SJCRH30 (cell line): ENCODE results near the gene SERHL2. TPM values are rescaled to one million over a fixed set of nuclear protein-coding genes. Genes with fewer than 3 reads are reported as not detected.
"Not testable (repeated sequence)": the region's sequence is repeated elsewhere in the genome, so short reads cannot be mapped to it uniquely, and the experiment has no call there.

Experiments
- DNase-seq, 2 experiments: peaks; one replicate each; pipeline ENCODE4 v3.0.0-alpha.2; 2015 to 2020
- H3K27ac ChIP-seq: fragments of 250-450 bp; sonication (Bioruptor Pico); 2 replicates; pipeline ENCODE4 v1.5.1; 2020; ENCODE audit warnings: mild to moderate bottlenecking, moderate library complexity
- H3K27me3 ChIP-seq: fragments of 250-450 bp; sonication (Bioruptor Pico); 2 replicates; pipeline ENCODE4 v1.5.1; 2020; ENCODE audit warnings: mild to moderate bottlenecking, moderate library complexity
- H3K36me3 ChIP-seq: fragments of 250-450 bp; sonication (Bioruptor Pico); 2 replicates; pipeline ENCODE4 v1.5.1; 2020; ENCODE audit warnings: mild to moderate bottlenecking, moderate library complexity
- H3K4me1 ChIP-seq: fragments of 250-450 bp; sonication (Bioruptor Pico); 2 replicates; pipeline ENCODE4 v1.5.1; 2020; ENCODE audit warnings: mild to moderate bottlenecking, moderate library complexity
- H3K4me3 ChIP-seq: fragments of 250-450 bp; sonication (Bioruptor Pico); 2 replicates; pipeline ENCODE4 v1.5.1; 2020; ENCODE audit warnings: mild to moderate bottlenecking, moderate library complexity
- H3K9me3 ChIP-seq: fragments of 250-450 bp; sonication (Bioruptor Pico); replicated peaks from 2 replicates; pipeline ENCODE4 v1.5.1; 2020; ENCODE audit warnings: mild to moderate bottlenecking, moderate library complexity
- total RNA-seq: library from RNA; depleted of rRNA; stranded (reverse); fragments of >200 nt; shearing (Covaris generic); gene quantifications from 2 replicates; pipeline ENCODE4 v1.2.3, GENCODE V29; 2014

SERHL2 gene
- total RNA-seq, 1 experiment from 2014 or later: 6.9 TPM

GRCh38 chr22:42549331-42550060, 4.3 kb upstream of the SERHL2 start:
- Histone ChIP-seq H3K4me1 (no peaks in the 10 kb centered on the region), H3K9me3 (no peaks in the 10 kb centered on the region), H3K36me3 (no peaks in the 10 kb centered on the region), H3K4me3 (no peak overlapping the region), H3K27ac (no peak overlapping the region), H3K27me3 (no peaks in the 10 kb centered on the region)
- no peak for DNase-seq

GRCh38 chr22:42552294-42552647, 1.5 kb upstream of the SERHL2 start:
- not testable (repeated sequence) for DNase-seq, H3K4me1 ChIP-seq, H3K4me3 ChIP-seq, H3K27me3 ChIP-seq, H3K27ac ChIP-seq, H3K9me3 ChIP-seq, H3K36me3 ChIP-seq

- no peak overlapping the region for H3K4me3 ChIP-seq
- peak in 1 of 2 experiments; percentile 1 for DNase-seq
- H3K36me3 ChIP-seq: no peaks in the 10 kb centered on the region
- H3K9me3 ChIP-seq: no peaks in the 10 kb centered on the region
- H3K27ac ChIP-seq: no peak overlapping the region
- H3K27me3 ChIP-seq: no peaks in the 10 kb centered on the region
- no peaks in the 10 kb centered on the region for H3K4me1 ChIP-seq
These were observed 6.6 kb downstream of the SERHL2 start for GRCh38 chr22:42560381-42560780.

GRCh38 chr22:42560781-42561180, 7.0 kb downstream of the SERHL2 start:
- H3K27me3 ChIP-seq: no peaks in the 10 kb centered on the region
- no peaks in the 10 kb centered on the region for H3K36me3 ChIP-seq
- H3K9me3 ChIP-seq: no peaks in the 10 kb centered on the region
- peak in 1 of 2 experiments; percentile 63 for DNase-seq
- no peak overlapping the region for H3K27ac ChIP-seq
- no peaks in the 10 kb centered on the region for H3K4me1 ChIP-seq
- no peak overlapping the region for H3K4me3 ChIP-seq

GRCh38 chr22:42561856-42562255, 8.1 kb downstream of the SERHL2 start:
- Histone ChIP-seq H3K9me3 (no peaks in the 10 kb centered on the region), H3K27ac (no peak overlapping the region), H3K4me3 (no peak overlapping the region), H3K27me3 (no peaks in the 10 kb centered on the region), H3K36me3 (no peaks in the 10 kb centered on the region), H3K4me1 (no peaks in the 10 kb centered on the region)
- peak in 1 of 2 experiments; percentile 2 for DNase-seq

- DNase-seq: no peak
- H3K4me1 ChIP-seq: no peaks in the 10 kb centered on the region
- no peaks in the 10 kb centered on the region for H3K36me3 ChIP-seq
- no peak overlapping the region for H3K27ac ChIP-seq
- H3K9me3 ChIP-seq: no peaks in the 10 kb centered on the region
- no peak overlapping the region for H3K4me3 ChIP-seq
- no peaks in the 10 kb centered on the region for H3K27me3 ChIP-seq
These were observed 8.5 kb downstream of the SERHL2 start for GRCh38 chr22:42562279-42562678.

GRCh38 chr22:42562684-42563083, 8.9 kb downstream of the SERHL2 start:
- no peak overlapping the region for H3K4me3 ChIP-seq
- no peaks in the 10 kb centered on the region for H3K27me3 ChIP-seq
- no peak for DNase-seq
- H3K27ac ChIP-seq: no peak overlapping the region
- no peaks in the 10 kb centered on the region for H3K36me3 ChIP-seq
- H3K9me3 ChIP-seq: no peaks in the 10 kb centered on the region
- no peaks in the 10 kb centered on the region for H3K4me1 ChIP-seq

GRCh38 chr22:42563943-42564342, 10.2 kb downstream of the SERHL2 start:
- not testable (repeated sequence) for DNase-seq, H3K27ac ChIP-seq, H3K9me3 ChIP-seq, H3K36me3 ChIP-seq, H3K4me1 ChIP-seq, H3K4me3 ChIP-seq, H3K27me3 ChIP-seq

- Histone ChIP-seq H3K4me1 (no peaks in the 10 kb centered on the region), H3K36me3 (no peaks in the 10 kb centered on the region), H3K27me3 (no peaks in the 10 kb centered on the region), H3K4me3 (no peak overlapping the region), H3K27ac (no peak overlapping the region), H3K9me3 (no peaks in the 10 kb centered on the region)
- no peak for DNase-seq
These were observed 10.9 kb downstream of the SERHL2 start for GRCh38 chr22:42564699-42565098.

- Histone ChIP-seq H3K27ac (no peak overlapping the region), H3K4me3 (no peak overlapping the region), H3K4me1 (no peaks in the 10 kb centered on the region), H3K36me3 (no peaks in the 10 kb centered on the region), H3K9me3 (no peaks in the 10 kb centered on the region), H3K27me3 (no peaks in the 10 kb centered on the region)
- DNase-seq: no peak
These were observed 12.2 kb downstream of the SERHL2 start for GRCh38 chr22:42565956-42566355.

- not testable (repeated sequence) for H3K4me3 ChIP-seq
- DNase-seq: peak in 1 of 2 experiments; percentile 10
These were observed 14.2 kb downstream of the SERHL2 start for GRCh38 chr22:42567950-42568349.

GRCh38 chr22:42570580-42570979, 16.8 kb downstream of the SERHL2 start:
- not testable (repeated sequence) for H3K4me1 ChIP-seq, H3K27ac ChIP-seq, DNase-seq, H3K9me3 ChIP-seq, H3K27me3 ChIP-seq, H3K4me3 ChIP-seq
- H3K36me3 ChIP-seq: peaks cover 16% of the 10 kb centered on the region; the same call in 1 of the 2 replicates

More at GRCh38 chr22:42567950-42568349, 14.2 kb downstream of the SERHL2 start:
- H3K36me3 ChIP-seq, H3K27ac ChIP-seq, H3K4me1 ChIP-seq, H3K9me3 ChIP-seq, H3K27me3 ChIP-seq: not testable (repeated sequence)

- not testable (repeated sequence) for H3K4me1 ChIP-seq, H3K27me3 ChIP-seq, DNase-seq, H3K27ac ChIP-seq, H3K9me3 ChIP-seq, H3K4me3 ChIP-seq
- H3K36me3 ChIP-seq: peaks cover 16% of the 10 kb centered on the region; the same call in 1 of the 2 replicates
These were observed 17.3 kb downstream of the SERHL2 start for GRCh38 chr22:42571068-42571467.

- H3K9me3 ChIP-seq, H3K27ac ChIP-seq, H3K4me1 ChIP-seq, H3K27me3 ChIP-seq, H3K4me3 ChIP-seq: not testable (repeated sequence)
- H3K36me3 ChIP-seq: peaks cover 29% of the 10 kb centered on the region; the same call in 1 of the 2 replicates
- peak in 1 of 2 experiments; percentile 42 for DNase-seq
These were observed 20.3 kb downstream of the SERHL2 start for GRCh38 chr22:42574046-42574445.

- H3K27me3 ChIP-seq: not testable (repeated sequence)
These were observed 20.7 kb downstream of the SERHL2 start for GRCh38 chr22:42574468-42574867.

GRCh38 chr22:42575996-42576574, 22.3 kb downstream of the SERHL2 start:
- H3K4me1 ChIP-seq, H3K4me3 ChIP-seq, H3K27ac ChIP-seq, H3K9me3 ChIP-seq, H3K27me3 ChIP-seq, DNase-seq: not testable (repeated sequence)
- H3K36me3 ChIP-seq: peaks cover 36% of the 10 kb centered on the region

More at GRCh38 chr22:42574468-42574867, 20.7 kb downstream of the SERHL2 start:
- H3K27ac ChIP-seq, H3K9me3 ChIP-seq, H3K4me1 ChIP-seq, H3K4me3 ChIP-seq, DNase-seq: not testable (repeated sequence)
- H3K36me3 ChIP-seq: peaks cover 30% of the 10 kb centered on the region; the same call in 1 of the 2 replicates
